PC-9 (cell line): ENCODE measurements around the gene NFE2L2.

Experiments
- CTCF ChIP-seq: fragments of 200-600 bp; sonication (generic); conservative IDR thresholded peaks from 2 replicates; pipeline ENCODE4 v1.6.1; 2017; ENCODE audit warnings: mixed run types, antibody characterized with exemption, mild to moderate bottlenecking, moderate library complexity
- EZH2 ChIP-seq: fragments of 200-600 bp; sonication (generic); IDR thresholded peaks from 2 replicates; pipeline ENCODE4 v1.8.0; 2017; ENCODE audit warnings: antibody characterized with exemption, low read depth

GRCh38 chr2:177264209-177264692 is 276 bp downstream of the NFE2L2 start:
- TF ChIP-seq CTCF (no peak), EZH2 (no peak)
